Measurements from ENCODE around the gene PDCD7.
"Not testable (repeated sequence)": the region's sequence is repeated elsewhere in the genome, so short reads cannot be mapped to it uniquely, and the experiment has no call there.

Gene PDCD7

DNA sequence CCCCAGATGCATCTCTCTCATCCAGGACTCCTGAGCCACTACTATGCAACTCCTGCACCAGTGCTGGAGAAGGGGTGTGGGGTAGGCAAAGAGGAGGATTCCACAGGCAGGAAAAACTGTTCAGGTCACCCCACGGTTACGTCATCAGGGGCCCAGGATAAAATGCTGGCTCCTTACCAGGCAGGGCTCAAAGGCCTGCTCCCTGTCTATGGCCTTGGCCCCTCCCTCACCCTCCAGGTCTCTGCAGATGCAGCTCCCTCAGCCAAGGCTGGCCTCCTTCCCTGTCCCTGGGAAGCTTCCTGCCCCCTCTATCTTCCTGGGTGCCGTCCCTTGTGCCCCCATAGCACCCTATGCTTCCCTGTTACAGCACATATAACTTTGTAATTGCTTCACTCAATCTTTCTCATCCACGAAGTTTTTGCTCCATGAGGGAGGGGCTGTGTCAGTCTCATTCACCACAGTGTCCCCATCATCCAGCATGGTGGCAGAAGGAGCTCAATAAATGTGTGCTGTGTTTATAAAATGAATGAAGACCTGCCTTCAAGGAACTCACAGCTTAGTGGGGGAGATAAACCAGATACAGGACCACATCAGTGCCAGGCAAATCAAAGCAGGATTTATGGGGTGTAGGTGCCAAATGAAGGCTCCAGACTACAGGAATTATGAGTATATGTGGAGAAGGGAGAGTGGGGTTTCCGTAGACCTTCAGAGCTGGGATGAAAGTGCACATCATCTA lies 38.4 kb downstream of the PDCD7 start:
- in situ Hi-C loops (cut with HindIII; ENCODE audit: low pct_ligation_motif_present, low pct_unique_long_range_greater_than_20kb, low sequenced_read_pairs) = no loop called here
- DNase-seq = no peak

DNA sequence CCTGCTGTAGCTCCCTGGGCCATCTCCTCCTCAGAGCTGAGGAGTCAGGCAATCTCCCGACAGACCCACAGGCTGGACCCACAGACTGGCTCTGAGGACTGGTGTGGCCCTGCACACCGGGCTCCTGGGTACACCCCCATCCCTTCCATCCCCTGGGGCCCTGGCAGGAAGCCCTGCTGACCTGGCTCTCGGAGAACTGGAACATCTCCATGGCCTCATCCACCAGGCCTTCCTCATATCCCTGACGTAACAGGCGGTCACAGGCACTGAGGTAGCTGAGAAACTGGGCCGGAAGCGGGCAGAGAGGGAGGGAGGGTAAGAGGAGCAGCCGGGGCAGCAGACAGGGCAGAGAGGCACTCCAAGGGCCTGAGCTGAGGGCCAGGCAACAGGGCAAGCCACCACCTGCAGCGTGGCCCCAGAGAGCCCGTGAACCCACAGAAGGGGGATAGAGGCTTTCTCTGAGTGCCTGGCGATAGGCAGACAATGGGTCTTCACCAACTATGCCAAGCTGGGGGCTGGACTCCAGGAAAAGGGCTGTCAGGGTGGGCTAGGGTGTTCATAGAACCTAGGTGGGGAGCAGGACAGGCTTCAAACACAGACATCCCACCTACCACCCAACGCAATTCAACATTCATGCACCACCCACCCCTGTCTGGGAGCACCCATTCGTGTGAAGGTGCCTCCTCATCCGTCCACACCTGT lies 39.2 kb downstream of the PDCD7 start:
- in situ Hi-C loops (cut with HindIII; ENCODE audit: low pct_ligation_motif_present, low pct_unique_long_range_greater_than_20kb, low sequenced_read_pairs) = no loop called here
- no peak for DNase-seq

DNA sequence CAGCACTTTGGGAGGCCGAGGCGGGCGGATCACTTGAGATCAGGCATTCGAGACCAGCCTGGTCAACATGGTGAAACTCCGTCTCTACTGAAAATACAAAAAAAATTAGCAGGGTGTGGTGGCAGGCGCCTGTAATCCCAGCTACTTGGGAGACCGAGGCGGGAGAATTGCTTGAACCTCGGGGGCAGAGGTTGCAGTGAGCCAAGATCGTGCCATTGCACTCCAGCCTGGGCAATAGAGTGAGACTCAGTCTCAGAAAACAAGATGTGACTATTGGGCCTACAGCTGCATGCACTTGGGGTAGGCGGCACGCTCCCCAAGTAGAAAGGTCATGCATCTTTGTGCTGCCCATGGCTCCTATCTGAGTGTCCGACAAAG lies 39.8 kb downstream of the PDCD7 start:
- DNase-seq; in situ Hi-C loops (cut with HindIII; ENCODE audit: low pct_ligation_motif_present, low pct_unique_long_range_greater_than_20kb, low sequenced_read_pairs): not testable (repeated sequence)

DNA sequence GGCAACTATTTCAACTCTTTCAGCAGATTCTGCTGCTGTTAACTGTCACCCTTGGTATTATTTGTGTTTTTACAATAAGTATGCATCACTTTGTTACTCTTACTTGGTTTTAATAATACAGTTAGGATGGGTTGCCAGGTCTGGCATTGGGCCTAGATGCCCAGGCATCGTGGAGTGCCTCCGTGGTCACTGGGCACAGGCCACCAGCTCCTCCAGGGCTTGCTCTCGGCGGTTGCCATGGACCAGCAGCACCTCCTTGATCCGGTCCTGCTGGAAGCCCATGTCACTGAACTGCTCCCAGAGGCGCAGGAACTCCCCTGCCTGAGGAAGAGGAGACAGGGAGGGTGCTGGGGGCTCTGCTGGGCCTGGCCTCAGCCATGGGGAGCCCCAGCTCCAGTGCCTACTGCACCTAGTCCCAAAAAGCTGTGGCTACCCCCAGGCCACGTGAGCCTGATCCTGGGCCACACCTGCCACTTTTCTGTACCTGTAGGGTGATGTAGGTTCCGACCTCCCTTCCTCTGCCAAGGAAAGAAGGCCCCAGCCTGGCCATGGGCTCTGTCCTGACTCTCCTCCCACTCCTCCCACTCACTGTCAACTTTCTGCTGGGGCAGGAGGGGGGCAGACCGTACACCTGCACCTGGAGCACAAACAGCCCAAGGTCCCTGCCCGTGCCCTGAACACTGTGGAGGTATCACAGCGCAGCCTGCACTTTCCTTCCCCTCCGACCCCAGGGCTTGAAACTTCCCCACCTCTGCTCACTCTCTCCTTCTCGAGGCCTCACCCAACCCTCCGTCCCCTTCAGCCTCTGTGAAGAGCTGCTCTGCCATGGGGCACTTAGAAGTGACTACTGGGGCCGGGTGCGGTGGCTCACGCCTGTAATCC lies 40.5 kb downstream of the PDCD7 start:
- no peak for DNase-seq
- in situ Hi-C loops (cut with HindIII; ENCODE audit: low pct_ligation_motif_present, low pct_unique_long_range_greater_than_20kb, low sequenced_read_pairs) = no loop called here

DNA sequence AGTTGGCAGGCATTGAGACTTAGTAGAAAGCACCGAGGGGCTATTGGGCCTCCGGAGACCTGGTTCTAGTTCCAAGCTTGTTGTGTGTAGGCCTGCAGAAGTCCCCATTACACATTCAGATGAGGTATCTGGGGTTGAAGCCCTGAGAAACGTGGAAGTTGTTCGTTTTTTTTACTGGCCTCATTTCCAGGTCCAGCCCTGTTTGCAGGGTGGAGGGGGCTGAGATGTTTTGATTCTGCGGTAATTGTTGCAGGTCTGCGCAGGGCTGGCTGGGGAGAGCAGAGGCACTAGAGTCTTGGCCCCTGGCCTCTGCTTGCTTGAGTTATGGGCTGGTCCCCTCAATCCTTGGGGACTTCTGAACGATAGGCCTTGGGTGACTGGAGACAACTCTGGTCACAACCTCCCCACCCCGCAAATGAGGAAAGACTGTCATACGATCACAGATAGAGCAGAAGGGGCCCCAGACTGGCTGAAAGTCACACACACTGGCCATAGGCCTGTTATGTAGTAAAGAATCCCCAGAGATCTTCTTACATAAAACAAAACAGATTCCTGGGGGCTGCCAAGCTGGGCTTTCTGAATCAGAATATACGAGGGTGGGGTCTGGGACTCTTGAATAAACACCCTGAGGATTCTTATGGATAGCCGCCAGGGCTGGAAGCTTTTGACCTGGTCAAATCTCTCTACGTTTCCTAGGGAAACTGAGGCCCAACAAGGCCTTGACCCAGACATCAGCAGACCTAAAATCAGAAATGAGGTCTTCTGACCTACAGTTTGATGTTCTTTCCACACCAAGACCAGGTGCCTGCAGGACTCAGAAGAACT lies 41.5 kb downstream of the PDCD7 start:
- no peak for DNase-seq

DNA sequence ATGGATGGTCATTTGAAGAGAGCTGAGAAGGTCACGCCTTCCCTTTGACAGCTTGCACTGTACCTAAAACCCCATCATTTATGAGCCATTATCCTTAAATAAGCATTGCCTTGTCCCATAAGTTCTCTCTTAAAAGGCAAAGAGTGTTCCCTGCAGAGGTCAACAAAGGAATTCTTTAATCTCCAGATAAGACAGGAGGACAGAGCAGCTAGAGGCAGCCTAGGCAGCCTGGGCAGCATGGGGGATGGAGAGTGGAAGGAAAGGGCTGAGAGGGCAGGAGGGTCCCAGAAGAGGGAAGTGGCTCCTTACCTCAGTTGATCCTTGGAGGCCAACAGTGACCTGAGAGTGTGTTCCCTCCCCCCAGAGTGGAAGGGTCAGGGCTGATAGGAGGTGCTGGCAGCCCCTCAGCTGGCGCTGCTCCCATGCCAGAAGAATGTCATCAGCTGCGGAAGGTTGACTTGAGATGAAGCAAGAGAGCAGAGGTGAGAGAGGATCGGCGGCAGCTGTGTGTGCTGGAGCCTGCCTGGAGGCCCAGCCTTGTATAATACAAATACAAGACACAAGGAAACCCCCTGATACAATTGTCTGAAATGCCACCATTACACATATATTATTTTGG lies 44.3 kb downstream of the PDCD7 start:
- DNase-seq = no peak
- in situ Hi-C loops (cut with HindIII; ENCODE audit: low pct_ligation_motif_present, low pct_unique_long_range_greater_than_20kb, low sequenced_read_pairs) = no loop called here

More for the DNA sequence above, 41.5 kb downstream of the PDCD7 start:
- in situ Hi-C loops (cut with HindIII; ENCODE audit: low pct_ligation_motif_present, low pct_unique_long_range_greater_than_20kb, low sequenced_read_pairs) = no loop called here

DNA sequence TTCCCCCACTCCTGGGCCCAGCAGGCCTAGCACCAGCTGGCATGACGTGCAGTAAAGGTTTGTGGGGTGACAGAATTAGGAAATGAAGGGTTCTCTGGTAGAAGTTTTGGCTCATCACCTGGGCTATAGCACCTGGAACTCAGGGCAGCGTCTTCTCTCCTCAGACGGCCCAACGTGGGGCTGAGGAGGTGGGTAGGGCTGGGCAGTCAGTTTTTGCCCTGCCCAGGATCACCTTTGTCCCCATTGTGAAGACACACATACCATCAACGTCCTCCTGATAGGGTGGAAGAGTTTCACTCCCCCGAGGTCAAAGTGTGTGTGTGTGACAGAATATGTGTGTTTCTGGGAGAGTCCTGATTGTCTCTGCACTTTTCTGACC lies 45.0 kb downstream of the PDCD7 start:
- in situ Hi-C loops (cut with HindIII; ENCODE audit: low pct_ligation_motif_present, low pct_unique_long_range_greater_than_20kb, low sequenced_read_pairs) = no loop called here
- DNase-seq = no peak

DNA sequence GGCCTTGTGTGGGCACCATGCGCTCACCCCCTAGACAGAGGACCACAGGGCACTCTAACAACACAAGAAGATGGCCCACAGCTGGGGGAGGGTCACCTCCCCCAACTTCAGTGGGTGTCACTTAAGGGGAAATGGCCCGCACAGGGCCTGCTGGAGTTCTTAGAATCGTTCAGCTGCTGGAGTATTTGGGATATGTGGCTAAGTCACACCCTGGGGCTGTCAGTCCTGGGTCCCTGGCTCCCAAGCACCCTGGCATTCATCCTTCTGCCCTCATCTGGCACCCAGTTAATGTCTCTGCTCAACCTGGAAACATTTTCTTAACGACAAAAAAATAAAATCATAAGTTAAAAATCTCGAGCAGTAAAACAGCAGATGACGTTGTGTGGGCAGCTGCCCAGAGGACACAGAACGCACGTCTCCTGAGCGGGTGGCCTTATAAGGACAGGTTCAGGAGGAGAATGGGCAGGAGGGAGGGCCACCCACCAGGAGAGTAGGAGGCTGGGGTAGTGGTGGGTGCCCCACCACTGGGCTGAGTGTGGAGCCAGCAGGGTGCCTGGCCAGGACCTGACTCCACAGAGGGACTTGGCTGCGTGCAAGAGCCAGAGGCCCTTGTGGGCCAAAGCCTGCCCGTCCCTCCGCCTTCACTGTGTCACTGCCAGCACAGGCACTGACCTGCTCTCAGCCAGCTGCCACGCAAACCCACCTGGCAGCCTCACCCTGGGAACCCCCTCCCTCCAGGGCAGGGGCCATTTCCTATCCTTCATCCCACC lies 45.5 kb downstream of the PDCD7 start:
- no peak for DNase-seq
- in situ Hi-C loops (cut with HindIII; ENCODE audit: low pct_ligation_motif_present, low pct_unique_long_range_greater_than_20kb, low sequenced_read_pairs) = no loop called here

DNA sequence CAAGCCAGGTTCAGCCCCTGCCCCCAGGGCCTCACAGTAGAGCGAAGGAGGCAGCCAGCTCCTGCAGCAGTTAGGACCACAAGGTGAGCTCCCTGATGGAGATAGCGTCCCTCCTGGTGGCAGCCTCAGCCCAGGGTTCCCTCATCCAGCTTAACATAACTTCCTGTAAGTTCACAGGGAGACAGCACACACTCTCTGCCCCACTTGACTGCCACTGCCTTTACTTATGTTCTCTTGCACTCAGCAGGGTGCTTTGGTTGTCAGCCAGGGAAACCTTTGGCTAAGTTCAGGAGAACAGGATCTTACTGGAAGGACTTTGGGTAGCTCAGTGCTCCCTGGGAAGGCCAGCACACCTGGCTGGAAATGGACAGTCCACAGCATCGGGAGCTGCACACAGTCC lies 46.2 kb downstream of the PDCD7 start:
- in situ Hi-C loops (cut with HindIII; ENCODE audit: low pct_ligation_motif_present, low pct_unique_long_range_greater_than_20kb, low sequenced_read_pairs) = no loop called here
- no peak for DNase-seq

DNA sequence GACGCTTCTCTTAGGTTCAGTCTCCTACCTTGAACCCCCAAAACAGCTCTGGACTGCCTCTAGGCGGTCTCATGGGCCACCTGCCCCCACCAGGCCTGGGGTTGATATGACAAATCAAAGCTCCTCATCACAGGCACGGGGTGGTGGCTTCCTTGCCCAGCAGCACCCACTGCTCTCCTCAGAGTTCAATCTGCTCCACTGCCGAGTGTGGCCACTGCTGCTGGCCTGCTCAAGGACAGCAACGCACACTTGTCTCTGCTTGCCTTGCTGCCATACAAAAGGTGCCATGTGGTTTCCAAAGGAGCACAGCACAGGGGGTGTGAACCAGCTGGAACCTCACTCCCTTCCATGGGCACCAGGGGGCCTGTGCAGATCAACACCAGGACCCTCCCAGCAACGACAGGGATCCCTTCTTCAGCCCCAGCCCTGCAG lies 46.9 kb downstream of the PDCD7 start:
- in situ Hi-C loops (cut with HindIII; ENCODE audit: low pct_ligation_motif_present, low pct_unique_long_range_greater_than_20kb, low sequenced_read_pairs) = no loop called here
- no peak for DNase-seq

DNA sequence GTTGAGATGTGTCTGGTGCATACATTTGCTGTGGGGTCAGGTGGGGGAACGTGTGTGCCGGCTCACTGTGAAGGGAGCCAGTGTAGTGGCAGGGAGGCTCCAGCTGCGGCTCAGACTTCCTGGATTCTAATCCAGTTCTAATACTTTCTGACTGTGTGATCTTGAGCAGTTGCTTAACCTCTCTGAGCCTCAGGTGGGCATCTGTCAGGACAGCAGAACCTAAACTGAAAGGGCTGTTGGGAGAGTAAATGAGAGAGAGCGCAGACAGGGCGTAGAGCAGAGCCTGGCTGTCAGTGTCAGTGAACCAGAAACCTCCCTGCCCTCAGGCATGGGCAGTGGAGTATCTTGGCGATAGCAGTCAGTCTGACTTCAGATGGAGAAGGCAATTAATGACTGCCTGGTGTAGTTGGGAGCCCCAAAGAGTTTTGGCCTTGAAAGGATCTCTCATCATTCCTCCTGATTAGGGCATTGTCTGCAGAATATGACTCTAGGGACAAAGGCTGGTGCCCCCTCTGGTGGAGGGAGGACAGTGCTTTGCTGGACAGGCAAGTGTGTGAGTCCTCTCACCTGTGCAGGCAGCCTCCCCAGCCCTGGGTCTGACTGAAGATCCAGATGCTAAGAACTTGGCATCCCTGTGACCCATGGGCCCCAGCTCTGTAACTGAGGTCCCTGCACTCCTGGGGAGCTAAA lies 47.5 kb downstream of the PDCD7 start:
- peak; percentile 40 for DNase-seq
- in situ Hi-C loops (cut with HindIII; ENCODE audit: low pct_ligation_motif_present, low pct_unique_long_range_greater_than_20kb, low sequenced_read_pairs) = no loop called here

DNA sequence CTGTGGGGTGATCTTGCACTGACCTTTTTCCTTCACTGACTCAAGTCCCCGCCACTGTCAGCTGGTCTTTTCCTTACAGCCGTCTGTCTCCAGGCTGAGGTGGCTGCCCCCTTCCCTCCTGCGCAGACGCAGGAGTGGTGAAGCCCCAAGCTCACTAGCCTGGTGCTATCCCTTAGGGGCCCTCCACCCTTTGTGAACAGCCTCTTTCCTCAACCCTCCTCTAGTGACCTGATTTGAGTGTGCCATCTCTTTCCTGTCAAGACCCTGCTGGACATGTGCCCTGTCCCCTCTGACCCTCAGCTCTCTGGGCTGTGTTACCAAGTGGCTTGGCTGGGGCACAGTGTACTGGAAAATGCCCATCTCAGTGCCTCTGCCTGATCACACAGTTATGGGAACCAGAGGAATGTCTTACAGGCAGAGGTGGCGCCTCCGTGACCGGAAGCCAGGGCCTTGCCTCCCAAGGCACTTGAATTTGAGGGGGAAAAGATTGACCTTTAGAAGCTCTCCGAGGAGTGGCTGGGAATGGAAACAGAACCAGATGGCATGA lies 48.3 kb downstream of the PDCD7 start:
- in situ Hi-C loops (cut with HindIII; ENCODE audit: low pct_ligation_motif_present, low pct_unique_long_range_greater_than_20kb, low sequenced_read_pairs) = no loop called here
- DNase-seq = no peak

DNA sequence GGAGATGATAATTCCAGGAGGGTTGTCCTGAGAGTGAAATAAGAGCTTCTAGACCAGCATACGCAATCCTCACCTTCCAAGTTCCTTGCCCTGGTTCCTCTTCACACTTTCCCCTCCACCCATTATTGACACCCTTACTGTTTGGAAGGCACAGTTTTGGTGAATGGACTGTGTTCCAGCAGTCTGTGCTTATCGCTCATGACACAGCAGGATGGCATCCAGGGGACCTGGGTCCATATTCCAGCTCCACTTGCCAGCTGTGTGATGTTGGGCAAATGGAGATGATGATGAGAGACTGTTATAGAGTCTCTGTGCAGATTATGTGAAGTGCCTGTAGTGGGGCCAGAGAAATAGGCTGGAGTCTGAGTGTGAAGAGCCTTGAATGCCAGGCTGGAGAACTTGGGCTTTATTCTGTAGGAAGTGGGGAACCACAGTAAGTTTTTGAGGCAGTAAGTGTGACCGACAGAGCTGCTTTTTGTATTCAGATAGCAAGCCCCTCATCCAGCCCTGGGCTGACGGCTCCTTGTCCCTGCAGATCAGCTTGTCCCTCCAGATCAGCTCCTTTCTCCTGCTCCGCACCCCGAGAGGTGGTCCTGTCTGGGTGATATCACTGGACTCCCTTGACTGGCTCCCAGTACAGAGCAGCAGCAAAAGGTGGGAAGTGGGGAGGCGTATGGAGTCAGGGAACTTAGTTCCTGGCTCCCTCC lies 49.0 kb downstream of the PDCD7 start:
- in situ Hi-C loops (cut with HindIII; ENCODE audit: low pct_ligation_motif_present, low pct_unique_long_range_greater_than_20kb, low sequenced_read_pairs) = no loop called here
- no peak for DNase-seq

DNA sequence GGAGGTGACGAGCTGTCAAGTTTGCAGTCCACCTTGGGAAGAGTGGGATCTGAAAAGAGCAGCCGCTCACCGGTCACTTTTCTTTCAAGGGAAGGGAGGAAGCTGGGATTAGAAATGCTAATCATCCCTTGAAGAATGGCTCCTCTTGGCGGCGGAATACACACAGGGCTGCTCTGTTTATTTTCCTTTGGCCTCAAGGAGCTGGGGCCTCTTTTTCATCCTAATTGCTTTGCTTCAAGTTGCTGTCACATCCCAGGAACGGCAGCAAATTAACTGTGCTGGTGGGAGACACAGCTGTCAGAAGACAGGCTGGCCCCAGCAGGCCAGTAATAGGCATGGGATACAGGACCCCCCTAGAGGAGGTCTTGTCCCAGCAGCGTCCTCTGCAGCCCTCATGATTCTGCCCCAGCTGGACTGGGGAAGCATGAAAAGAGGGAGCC lies 50.3 kb downstream of the PDCD7 start:
- in situ Hi-C loops (cut with HindIII; ENCODE audit: low pct_ligation_motif_present, low pct_unique_long_range_greater_than_20kb, low sequenced_read_pairs) = no loop called here
- no peak for DNase-seq

DNA sequence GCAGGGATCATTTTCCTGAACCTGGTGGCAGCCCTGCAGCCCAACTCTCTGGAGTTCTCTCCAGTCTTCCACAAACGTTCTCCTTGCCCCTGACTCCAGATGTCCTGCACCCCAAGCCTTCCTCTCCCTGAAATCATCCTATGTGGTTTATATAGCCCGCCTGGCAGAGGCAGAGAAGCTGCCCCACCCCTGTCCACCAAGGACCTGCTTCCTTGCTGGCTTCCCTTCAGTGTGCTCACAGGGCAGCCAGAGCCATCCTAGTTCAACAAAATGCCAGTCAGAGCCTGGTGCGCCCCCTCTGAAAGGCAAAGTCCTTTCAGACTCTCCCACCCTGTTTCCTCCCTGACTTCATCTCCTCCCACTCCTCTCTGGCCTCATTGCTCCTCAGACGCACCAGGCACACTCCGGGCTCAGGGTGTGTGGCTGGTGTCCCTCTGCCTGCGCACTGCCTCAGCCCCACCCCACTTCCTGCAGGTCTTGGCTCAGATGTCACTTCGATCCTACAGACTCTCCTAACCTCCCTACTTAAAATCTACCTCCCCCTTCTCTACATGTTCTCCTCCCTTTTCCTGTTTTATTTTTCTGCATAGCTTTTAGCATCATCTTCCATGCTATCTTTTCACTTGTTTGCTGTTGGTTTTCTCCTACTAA lies 51.2 kb downstream of the PDCD7 start:
- DNase-seq = no peak
- in situ Hi-C loops (cut with HindIII; ENCODE audit: low pct_ligation_motif_present, low pct_unique_long_range_greater_than_20kb, low sequenced_read_pairs) = no loop called here

DNA sequence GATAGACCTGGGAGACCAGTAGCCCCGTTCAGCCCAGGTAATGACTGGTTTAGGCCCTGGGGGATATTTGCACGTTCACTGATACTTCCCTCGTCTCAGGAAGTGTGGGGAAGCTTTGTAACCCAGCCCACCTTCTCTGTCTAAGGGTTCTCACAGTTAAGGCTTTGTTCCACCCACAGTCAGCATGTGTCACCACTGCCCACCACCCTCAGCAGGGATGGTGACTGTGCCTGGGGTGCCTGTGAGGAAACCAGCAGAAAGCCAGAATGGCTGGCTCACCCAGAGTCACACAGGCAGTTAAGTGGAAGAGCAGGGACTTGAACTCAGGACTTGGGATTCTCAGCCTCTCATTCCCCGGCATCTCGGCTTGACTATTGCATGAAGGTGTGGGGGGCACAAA lies 51.9 kb downstream of the PDCD7 start:
- in situ Hi-C loops (cut with HindIII; ENCODE audit: low pct_ligation_motif_present, low pct_unique_long_range_greater_than_20kb, low sequenced_read_pairs) = no loop called here

More for the DNA sequence above, 51.9 kb downstream of the PDCD7 start:
- no peak for DNase-seq

Measured in ACHN (cell line).